ENCODE results near the gene RASA4B.

The RASA4B gene

DNA sequence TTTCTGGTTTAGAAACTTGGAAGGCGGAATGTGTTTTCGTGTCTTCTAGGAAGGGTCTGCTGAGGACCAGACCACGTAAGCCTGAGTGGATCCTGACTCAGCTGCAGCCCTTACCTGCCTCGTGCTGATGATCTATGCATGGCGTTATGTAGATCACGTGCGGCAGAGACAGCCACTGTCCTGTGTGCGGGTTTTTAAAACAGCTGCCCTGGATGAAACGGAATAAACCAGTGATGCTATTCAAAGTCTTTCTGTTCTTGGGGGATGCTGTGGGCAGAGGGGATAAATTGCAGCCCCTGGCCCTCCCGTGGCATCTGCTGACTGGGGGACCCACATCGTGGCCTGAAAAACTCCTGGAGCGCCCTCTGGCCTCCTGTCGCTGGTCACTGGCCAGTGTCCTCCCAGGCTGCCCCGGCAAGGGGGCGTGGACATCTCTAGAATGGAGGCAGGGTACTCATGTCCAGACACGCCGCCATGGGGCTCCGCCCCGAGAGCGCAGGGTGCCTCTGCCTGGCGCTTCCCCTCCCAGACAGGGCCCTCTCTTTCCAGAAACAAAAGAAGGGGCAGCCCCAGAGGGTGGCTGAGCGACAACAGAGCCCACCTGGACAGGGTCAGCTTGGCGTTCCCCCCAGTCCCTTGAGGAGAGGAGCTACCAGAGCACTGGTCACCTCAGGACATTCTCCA is 66.1 kb downstream of the RASA4B start:
- DNase-seq: no peak

DNA sequence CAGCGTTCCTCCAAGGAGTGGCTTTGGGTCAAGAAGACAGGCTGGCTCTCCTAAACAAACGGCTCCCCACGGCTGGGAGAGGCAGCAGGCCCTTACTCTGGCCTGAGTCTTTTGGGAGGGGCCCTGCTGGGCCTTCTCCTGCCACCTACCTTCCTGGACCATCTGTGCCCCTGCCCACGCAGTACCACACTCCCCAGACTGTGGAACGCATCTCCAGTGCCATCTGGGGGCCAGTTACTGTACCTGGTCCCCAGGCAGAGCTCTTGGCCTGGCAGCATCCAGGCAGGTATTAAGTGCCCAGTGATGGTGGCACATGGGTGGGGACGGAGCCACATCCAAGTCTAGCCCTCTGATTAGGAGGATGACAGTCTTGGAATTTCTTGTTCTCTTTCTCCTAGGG is 67.3 kb downstream of the RASA4B start:
- no peak for DNase-seq

DNA sequence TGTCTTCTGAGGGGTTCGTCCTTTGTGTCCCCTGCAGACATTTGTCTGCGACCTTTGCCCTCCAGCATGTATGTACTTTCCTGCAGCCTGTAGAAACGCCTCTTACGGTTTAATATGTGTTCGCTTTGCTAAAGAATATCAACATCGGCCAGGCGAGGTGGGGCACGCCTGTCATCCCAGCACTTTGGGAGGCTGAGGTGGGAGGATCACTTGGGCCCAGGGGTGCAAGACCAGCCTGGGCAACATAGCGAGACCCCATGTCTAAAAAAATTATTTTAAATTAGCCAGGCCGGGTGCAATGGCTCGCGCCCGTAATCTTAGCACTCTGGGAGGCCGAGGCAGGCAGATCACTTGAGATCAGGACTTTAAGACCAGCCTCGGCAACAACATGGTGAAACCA is 68.4 kb downstream of the RASA4B start:
- no peak for DNase-seq

DNA sequence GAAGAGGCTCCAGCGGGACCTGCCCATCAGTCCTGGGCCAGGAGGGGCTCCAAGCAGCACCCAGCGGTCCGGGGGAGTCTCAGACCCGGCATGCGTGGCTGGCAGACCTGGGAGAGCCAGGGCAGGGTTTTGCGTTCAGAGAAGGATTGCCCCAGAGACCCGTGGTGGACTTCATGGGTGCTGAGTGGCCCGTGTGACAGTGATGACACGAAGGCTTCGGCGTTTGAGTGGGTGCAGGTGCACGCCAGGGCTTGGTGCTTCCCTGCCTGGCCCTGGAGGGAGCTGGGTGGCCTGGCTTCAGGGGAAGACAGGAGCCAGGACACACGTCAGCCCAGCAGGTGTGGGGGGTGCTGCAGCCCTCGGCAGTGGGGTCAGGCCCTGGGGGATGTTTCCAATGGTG is 70.3 kb downstream of the RASA4B start:
- no peak for DNase-seq

DNA sequence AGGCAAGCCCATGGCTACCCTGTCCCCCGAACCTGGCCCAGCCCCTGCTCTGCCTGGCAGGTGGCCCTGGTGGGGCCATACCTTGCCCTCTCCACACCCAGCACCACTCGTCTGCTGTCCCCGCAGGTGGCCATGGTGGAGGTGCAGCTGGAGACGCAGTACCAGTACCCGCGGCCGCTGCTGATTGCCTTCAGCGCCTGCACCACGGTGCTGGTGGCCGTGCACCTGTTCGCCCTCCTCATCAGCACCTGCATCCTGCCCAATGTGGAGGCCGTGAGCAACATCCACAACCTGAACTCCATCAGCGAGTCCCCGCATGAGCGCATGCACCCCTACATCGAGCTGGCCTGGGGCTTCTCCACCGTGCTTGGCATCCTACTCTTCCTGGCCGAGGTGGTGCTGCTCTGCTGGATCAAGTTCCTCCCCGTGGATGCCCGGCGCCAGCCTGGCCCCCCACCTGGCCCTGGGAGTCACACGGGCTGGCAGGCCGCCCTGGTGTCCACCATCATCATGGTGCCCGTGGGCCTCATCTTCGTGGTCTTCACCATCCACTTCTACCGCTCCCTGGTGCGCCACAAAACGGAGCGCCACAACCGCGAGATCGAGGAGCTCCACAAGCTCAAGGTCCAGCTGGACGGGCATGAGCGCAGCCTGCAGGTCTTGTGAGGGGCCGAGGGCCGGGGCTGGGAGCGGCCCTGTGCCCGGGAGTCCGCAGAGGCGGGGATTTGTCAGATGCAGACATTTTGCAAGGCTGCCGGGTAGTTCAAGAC is 71.0 kb downstream of the RASA4B start:
- DNase-seq: no peak

DNA sequence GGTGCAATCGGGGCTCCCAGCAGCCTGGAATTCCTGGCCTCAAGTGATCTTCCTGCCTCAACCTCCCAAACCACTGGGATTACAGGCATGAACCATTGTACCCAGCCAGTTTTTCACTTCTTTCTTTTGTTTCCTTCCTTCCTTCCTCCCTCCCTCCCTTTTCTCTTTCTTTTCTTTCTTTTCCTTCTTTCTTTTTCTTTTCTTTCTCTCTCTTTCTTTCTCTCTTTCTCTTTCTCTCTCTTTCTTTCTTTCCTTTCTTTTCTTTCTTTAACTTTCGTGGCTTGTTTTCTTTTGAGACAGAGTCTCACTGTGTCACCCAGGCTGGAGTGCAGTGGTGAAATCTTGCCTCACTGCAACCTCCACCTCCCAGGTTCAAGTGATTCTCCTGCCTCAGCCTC is 71.9 kb downstream of the RASA4B start:
- DNase-seq: no peak

DNA sequence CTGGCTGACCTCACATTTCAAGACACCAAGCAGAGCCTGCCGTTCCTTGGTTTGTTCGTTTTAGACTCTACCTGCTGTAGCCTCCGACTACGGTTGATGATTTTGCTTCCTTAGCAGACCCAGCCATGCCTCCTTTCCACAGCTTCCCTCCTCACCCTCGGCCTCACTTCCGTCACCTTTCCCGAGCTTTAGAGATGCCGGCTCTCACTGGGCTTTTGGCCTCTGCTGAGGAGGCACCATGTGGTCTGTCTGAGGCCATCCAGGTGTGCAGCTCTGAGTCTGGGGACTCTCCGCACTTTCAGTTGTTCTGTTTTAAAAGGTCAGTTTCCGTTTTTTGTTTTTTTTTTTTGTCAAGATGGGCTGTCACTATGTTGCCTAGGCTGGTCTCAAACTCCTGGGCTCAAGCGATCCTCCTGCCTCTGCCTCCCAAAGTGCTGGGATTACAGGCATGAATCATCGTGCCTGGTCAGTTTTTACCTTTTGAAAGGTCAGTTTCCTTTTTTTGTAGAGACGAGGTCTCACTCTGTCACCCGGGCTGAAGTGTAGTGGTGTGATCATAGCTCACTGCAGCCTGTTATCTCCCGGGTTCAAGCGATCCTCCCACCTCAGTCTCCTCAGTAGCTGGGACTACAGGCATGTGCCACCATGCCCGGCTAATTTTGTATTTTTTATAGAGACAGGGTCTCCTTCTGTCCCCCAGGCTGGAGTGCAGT is 72.5 kb downstream of the RASA4B start:
- DNase-seq: no peak

DNA sequence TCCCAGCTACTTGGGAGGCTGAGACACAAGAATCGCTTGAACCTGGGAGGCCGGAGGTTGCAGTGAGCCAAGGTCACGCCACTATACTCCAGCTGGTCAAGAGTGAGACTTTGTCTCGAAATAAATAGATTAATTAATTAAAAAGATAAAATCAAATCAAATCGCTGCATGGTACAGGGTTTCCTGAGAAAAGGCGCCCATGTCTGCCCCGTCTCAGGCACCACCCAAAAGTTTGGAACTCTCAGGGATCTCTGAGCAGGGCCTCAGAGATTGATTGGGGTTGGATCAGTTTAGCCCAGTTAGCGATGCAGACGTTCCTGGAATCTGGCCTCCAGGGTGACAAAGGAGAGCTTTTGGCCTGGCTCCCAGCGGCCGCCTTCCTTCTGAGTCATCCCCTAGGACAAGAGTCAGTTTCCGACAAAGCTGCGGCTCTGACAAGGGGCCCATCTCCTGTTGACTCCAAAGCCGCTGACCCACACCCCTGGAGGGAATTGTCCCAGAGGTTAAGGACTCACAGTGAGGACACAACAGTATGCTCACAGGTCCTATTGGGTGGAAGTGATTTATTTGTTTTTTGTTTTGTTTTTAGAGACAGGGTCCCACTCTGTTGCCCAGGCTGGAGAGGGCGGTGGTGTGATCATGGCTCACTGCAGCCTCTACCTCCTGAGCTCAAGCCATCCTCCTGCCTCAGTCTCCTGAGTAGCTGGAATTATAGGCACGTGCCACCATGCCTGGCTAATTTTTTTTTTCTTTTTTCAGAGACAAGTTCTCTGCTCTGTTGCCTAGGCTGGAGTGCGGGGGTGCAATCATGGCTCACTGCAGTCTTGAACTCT is 77.4 kb downstream of the RASA4B start:
- no peak for DNase-seq

DNA sequence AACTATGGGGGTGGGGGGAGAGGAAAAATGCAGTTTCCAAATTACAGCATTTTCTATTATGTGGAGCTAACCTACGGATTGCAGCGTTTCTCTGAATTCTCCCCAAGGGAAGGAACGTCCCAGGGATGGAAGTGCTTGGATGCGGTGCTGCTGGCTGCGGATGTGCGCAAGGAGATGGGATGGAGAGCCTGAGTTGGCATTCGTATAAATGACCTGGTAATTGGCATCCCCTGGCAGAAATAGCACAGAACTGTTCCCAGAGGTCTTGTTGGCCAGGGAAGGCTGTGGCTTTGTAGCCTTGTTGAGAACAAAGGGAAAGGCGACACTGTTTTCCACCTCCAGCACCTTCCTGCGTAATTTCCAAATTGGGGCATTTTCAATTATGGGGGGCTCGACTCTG is 81.5 kb downstream of the RASA4B start:
- no peak for DNase-seq

DNA sequence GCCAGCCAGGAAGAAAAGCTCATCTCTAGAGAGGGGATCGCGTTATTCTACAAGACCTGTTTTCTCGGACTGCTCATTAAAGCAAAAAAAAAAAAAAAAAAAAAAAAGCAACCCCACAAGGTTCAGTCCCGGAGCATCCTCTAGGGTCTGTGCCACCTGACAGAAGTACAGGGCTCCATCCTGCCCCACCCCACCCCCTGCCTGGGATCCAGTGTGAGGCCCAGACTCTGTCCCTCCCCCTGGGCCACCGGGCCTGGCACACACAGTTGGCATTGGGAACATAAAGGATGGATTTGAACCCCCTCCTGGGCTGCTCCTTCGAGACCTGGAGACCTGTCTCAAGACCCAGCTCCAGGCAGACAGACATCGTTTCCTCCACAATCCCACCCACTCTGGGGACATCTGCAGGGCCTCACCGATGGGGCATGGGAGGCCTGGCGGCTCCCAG is 83.5 kb downstream of the RASA4B start:
- no peak for DNase-seq

DNA sequence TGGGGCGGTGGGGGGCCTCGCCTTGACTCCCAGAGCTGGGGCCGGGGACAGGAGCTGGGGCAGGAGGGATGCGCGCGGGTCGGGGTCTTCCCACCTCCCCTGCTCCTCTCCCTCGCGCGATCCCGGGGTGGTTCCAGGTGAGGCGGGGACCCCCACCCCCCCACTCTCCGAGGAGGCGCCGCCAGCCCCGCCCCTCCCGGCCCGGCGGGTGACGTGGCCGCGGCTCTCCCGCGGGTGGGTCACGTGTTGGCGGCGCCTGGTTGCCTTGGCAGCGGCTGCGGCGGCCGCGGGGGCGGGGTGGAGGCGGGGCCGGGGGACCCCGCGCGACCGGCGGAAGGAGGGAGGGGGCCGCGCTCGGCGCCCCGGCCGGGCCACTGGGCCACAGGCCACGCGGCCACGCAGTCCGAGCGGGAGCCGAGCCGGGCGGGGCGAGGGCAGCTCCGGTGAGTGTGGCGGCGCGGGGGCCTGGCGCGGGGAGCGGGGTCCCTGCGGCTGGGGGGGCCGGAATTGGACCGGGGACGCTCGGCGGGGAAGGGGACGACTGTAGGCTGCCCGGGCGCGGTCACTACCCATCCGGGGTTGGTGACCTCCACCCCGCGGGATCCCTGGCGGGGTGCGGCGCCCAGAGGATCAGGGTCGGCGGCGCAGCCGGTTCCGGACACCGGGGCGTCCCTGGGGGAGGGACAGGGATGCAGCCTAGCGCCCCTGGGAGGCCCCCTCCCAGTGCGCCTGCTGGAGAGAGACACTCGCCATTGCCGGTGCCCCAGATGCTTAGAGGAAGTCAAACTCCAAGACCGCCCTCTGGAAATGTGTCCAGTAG is 84.1 kb downstream of the RASA4B start, which contains the start of gene ORAI2:
ORAI2 (plus strand) TSS at position 357 of the 820 bp plus-strand sequence. CDS start 5,382 bp downstream, outside the sequence.
- peak; percentile 88 for DNase-seq

Measured in activated T-cell treated with anti-CD3 and anti-CD28 coated beads for 4 hours (primary cell).